GM12875 (cell line): ENCODE data around the gene CYTH3.

Source experiments
- H3K4me3 ChIP-seq: one replicate; pipeline ENCODE4 v1.5.1; 2011; ENCODE audit warnings: low read depth, low read length, control low read depth
- TF ChIP-seq, protein P1 (sequence below): IDR thresholded peaks from 2 replicates; pipeline ENCODE4 v1.5.1; 2011; ENCODE audit warnings: low read depth, mild to moderate bottlenecking, control low read depth, inconsistent platforms, low read length, moderate library complexity, borderline replicate concordance; ENCODE audit not compliant: insufficient read depth

CYTH3 gene

GRCh38 chr7:6218329-6218728 lies 54.1 kb downstream of the CYTH3 start:
- TF ChIP-seq, protein P1, sequence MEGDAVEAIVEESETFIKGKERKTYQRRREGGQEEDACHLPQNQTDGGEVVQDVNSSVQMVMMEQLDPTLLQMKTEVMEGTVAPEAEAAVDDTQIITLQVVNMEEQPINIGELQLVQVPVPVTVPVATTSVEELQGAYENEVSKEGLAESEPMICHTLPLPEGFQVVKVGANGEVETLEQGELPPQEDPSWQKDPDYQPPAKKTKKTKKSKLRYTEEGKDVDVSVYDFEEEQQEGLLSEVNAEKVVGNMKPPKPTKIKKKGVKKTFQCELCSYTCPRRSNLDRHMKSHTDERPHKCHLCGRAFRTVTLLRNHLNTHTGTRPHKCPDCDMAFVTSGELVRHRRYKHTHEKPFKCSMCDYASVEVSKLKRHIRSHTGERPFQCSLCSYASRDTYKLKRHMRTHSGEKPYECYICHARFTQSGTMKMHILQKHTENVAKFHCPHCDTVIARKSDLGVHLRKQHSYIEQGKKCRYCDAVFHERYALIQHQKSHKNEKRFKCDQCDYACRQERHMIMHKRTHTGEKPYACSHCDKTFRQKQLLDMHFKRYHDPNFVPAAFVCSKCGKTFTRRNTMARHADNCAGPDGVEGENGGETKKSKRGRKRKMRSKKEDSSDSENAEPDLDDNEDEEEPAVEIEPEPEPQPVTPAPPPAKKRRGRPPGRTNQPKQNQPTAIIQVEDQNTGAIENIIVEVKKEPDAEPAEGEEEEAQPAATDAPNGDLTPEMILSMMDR = no peak
- no peak overlapping the region for H3K4me3 ChIP-seq

GRCh38 chr7:6212008-6212407 lies 60.4 kb downstream of the CYTH3 start:
- TF ChIP-seq, protein P1 = no peak
- no peak overlapping the region for H3K4me3 ChIP-seq

DNA sequence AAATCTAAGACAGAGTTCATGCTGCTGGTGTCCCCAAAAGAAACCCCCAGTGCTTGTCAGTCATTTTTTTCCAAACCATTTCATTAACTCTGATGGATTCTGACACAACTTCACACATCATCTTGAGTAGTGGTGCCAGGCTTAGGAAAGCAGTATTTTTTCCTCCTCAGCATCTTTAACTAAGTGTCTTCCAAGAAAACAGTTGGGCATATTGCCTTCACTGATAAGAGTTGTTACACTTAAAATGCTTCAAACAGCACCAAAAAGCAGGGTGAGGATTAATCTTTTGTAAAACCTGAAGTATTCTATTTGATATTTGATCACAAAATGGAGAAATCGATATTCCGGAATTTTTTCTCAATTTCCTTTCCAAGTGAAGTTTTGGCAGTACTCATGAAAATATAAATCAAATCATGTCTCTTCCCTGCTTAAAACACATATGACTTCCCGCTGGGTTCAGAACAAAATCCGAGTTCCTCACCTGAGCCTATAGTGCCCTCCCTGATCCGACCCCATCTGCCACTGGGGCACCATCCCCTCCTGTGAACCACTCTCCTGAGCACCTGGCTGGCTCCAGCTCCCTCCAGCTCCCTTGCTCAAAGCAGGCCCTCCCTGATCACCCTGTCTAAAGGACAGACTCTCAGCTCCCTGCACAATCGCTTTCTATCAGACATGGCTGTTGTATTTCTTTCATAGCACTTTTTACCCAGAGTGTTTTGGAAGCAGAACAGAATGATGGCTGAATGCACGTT lies 61.6 kb downstream of the CYTH3 start:
- no peak overlapping the region for H3K4me3 ChIP-seq
- TF ChIP-seq, protein P1 = no peak

- TF ChIP-seq, protein P1 = no peak
- H3K4me3 ChIP-seq = no peak overlapping the region
Measured at GRCh38 chr7:6209340-6209739, 63.1 kb downstream of the CYTH3 start.

DNA sequence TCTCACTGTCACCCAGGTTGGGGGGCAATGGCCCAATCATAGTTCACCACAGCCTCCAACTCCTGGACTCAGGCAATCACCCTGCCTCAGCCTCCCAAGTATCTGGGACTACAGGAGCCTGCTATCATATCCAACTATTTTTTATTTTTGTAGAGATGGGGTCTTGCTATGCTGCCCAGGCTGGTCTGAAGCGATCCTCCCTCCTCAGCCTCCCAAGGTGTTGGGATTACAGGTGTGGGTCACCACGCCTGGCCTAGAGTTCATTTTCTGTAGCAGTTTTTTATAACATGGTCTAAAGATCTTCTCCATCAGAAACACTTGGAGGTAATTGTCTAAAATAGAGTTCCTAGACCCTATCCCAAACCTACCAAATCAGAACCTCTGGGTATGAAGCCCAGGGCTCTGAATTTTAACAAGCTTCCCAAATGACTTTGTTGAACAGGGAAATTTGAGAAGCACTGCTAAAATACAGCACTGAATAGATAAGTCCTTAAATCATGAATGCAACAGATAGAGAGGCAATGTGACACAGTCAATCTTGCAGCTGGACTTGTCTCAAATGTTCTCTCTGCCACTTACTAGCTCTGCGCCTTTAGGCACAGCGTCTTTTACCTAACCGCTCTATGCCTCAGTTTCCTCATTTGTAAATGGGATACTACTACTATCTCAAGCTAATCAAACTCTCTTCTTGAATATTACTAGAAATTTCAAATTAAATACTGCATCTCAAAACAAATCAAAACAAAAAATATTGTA lies 63.7 kb downstream of the CYTH3 start:
- TF ChIP-seq, protein P1 = no peak

DNA sequence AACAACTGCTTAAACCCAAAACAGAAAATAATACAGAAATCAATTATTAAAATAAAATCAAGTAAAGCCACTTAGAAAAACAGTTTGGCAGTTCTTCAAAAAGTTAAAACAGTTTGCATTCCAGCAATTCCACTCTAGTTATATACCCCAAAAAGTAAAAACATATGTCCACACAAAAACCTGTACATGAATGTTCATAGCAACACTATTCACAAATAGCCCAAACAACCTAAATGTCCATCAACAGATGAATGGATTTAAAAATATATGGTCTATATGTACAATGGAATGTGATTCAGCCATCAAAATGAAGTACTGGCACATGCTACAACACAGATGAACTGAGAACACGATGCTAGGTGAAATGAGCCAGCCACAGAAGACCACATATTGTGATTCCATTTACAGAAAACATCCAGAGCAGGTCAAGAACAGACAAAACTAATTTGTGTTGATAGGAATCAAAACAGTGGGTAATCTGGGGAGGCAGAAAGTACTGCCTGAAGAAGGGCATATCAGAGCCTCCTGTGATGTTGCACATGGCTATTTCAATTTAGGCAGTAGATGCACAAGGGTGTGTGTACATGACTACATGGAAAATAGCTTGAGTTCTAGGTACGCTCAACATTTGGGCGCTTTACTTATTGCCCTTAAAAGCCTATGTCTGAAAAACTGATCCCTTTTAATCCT lies 66.3 kb downstream of the CYTH3 start:
- no peak overlapping the region for H3K4me3 ChIP-seq
- TF ChIP-seq, protein P1 = no peak

More for the DNA sequence above, 63.7 kb downstream of the CYTH3 start:
- H3K4me3 ChIP-seq = no peak overlapping the region
